ENCODE measurements around the gene AGAP1.

GRCh38 chr2:235500761-235501672 is 7.2 kb downstream of the AGAP1 start:
- TF ChIP-seq CTCF (IDR thresholded peaks at IDR 0.05) (no peak), POLR2AphosphoS5 (IDR thresholded peaks at IDR 0.05; ENCODE audit: insufficient read depth in 1 of 2, low read depth in 1 of 2) (no peak)

Data from vagina (tissue), 2 donors.